HG02852 (cell line): ENCODE data around the gene ITGA4.
"Not testable (repeated sequence)": the region's sequence is repeated elsewhere in the genome, so short reads cannot be mapped to it uniquely, and the experiment has no call there.

Source experiments
- ATAC-seq: cut with Tn5 transposase; IDR thresholded peaks from one replicate; pipeline ENCODE4 v1.9.1; 2021; ENCODE audit warnings: mild to moderate bottlenecking, moderate library complexity; ENCODE audit not compliant: unreplicated experiment

Gene ITGA4

DNA sequence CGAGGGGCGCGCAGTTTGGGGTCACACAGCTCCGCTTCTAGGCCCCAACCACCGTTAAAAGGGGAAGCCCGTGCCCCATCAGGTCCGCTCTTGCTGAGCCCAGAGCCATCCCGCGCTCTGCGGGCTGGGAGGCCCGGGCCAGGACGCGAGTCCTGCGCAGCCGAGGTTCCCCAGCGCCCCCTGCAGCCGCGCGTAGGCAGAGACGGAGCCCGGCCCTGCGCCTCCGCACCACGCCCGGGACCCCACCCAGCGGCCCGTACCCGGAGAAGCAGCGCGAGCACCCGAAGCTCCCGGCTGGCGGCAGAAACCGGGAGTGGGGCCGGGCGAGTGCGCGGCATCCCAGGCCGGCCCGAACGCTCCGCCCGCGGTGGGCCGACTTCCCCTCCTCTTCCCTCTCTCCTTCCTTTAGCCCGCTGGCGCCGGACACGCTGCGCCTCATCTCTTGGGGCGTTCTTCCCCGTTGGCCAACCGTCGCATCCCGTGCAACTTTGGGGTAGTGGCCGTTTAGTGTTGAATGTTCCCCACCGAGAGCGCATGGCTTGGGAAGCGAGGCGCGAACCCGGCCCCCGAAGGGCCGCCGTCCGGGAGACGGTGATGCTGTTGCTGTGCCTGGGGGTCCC is at the start of gene ITGA4:
TSS of gene ITGA4 (plus strand) at position 266 of the 620 bp plus-strand sequence. CDS start at position 535, 269 bp downstream.
- ATAC-seq = peak; percentile 76

DNA sequence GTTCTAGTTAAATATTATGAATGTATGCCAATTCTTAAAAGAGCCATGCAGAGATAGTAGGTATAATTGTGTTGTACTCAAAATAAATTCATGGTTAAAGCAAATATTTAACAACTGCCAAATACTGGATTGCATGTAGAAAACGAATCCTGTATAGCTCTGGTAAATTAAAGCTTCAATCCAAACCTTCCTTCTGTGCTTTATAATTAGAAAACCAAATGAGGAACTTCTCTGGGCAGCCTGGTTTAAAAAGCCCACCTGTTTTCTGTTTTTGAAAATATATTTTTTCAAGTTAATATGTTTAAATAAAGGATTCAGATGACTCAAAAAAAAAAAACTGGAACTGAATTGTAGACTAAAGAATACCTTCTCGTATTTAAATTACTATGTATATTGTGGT is 48.3 kb upstream of the ITGA4 start:
- ATAC-seq = no peak

DNA sequence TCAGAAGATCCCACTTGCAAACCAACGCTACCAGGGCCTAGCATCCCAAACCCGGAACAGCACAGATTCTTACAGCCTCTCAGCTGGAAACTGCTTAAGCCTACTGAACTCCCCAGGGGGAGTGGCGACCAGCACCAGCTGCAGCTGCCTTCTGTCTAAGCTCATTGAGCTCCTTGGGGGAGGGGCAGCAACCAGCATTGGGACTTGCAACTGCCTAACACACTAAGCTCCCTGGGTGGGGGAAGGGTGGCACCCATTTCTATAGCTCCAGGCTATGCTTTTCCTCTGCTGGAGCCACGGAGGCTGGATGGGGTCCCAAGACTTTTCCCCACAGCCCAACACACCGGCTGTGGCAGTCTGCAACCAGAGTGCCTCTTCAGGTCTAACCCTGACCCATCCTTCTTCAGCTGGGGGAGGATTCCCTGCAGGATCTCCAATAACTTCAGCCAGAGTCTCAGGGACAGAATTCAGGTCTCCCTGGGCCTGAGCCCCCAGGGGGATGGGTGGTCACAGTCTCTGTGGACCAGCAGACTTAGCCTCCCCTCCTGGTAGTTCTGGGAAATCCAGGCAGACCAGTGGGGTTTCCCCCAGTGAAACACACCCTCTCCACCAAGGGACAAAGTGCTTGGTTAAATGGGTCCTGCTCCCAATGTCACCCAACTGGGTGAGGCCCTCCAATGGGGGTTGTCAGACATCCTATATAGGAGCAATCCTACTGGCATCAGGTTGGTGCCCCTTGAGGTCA is 45.9 kb upstream of the ITGA4 start:
- ATAC-seq = peak; percentile 81

DNA sequence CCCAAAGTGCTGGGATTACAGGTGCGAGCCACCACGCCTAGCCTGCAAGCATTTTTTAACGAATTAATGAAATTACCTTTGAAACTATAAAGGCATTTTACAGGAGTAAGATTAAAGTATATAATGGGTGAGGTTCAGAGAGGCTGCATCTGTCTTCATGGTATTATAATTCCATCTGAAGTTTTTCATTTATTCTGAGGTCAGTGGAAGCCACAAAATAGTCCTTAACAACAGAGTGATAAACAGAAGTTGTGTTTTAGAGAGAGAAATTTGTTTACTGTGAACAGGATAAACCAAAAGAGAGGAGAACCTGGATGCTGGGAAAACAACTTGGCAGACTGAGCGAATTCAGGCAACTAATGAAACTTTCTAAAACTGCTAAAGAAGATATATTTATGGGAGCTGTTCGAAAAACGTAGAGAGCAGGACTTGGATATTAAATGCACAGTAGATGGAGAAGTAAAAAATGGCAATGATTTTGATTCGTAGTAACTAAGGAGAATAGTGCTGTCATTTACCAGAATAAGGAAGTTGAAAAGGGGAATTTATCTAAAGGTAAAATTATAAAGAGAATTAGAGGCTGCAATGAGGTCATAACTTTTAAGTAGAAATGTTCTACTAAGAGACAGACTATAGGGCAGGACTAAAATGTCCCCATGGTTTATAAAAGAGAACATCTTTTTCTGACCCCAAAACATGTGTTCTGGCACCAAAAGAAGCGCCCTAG is 37.9 kb upstream of the ITGA4 start:
- no peak for ATAC-seq

DNA sequence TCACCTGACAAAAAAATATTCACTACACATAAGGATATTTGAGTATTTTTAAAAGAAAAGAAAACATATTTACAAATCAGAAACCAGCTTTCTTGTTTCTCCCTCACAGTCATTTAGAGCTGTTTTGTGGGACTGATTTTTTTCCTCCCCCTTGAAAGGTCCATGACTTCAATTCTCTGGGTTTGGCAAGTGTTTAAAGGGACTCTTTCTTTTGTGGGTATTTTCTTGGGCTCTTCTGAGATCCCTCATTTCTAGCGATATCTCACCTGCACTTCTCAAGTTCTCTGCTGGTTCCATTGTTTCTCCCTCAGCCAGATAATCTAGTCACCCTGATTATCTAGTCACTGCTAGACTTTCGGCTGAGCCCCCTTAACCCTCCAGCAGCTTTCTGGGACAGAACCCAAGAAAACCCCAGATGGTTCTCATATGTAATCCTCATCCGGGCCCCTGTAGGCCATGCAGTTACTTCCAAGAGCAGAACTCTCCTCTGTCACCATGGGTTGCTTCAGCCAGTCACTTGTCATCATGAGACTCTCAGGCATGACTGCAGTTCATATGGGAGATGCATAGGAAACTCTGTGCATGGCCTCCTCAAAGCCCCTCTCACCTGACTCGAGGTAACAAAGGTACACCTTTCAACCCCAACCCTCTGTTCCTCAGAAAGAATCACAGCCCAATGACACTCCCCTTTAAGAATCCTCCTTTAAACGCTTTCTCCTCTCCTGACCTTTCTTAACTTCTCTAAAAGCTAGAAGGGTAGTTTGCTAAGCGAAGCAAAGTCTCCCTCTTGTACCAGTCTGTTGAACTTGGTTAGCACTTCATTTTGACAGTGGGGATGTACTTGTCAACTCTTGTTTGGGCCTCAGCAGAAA is 36.7 kb upstream of the ITGA4 start:
- no peak for ATAC-seq

DNA sequence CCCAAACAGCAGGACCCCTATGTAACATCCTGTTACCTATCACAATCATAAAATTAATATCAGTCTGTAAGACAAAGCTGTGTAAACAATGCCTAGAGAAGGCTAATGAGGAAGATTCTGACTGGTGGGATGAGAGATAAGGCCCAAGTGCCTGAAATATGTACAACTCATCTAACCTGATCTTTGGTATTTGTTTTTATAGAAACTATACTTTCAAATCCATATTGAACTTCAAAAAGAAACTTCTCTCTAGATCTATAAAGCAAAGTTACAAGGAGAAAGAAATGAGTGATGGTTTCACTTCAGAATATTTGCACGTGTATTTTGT is 36.1 kb upstream of the ITGA4 start:
- no peak for ATAC-seq

DNA sequence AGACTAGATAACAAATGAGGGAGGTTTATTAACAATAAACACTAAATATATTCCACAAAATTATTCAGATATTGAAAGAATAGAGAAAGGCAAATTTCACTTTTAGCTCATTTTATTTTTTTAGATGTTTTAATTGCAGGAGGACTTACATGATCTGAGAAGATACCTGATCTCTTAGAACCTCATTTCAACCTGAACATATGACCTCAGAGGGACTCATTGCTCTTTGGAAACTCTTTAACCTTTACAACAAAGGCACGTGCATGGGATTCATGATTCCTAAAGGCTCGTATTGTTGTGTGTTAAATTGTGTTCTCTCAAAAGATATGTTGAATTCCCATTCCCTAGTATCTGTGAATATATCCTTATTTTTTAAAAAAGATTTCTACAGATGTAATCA is 35.7 kb upstream of the ITGA4 start:
- ATAC-seq = no peak

DNA sequence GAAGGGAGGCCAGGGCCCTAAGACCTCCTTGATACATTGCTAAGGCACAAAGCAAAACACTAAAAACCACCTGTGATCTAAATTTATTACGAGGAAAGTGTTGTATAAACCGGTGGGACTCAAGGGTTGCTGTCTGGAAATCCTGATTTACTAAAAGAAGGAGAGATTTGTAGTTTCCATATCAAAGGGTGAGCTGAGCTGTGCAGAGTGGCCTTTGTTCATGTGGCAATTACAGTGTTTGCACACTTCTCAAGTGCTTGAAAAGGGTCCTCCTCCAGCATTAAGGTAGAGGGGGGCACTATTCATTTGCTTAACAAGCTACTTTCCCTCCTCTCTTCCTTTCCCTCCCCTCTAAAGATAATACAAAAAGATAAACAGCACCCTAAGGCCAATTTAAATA is 30.5 kb upstream of the ITGA4 start:
- no peak for ATAC-seq

DNA sequence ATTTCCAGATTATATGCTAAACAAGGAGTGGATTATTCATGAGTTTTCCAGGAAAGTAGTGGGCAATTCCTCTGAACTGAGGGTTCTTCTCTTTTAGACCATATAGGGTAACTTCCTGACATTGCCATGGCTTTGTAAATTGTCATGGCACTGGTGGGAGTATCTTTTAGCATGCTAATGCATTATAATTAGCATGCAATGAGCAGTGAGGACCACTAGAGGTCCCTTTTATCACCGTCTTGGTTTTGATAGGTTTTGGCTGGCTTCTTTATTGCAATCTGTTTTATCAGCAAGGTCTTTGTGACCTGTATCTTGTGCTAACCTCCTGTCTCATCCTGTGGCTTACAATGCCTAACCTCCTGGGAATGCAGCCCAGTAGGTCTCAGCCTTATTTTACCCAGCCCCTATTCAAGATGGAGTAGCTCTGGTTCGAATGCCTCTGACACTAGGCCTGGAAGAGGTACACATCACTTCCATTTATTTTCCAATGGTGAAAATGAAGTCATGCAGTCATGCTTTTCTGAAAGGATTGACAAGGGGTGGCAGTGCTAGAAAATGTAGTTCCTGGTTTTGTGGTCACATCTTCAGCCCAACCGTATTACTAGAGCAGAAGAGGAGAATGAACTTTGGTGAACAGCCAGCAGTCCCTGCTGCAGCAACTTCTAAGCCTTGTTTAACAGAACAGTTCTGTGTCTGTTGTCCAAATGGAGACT is 26.6 kb upstream of the ITGA4 start:
- ATAC-seq = no peak

DNA sequence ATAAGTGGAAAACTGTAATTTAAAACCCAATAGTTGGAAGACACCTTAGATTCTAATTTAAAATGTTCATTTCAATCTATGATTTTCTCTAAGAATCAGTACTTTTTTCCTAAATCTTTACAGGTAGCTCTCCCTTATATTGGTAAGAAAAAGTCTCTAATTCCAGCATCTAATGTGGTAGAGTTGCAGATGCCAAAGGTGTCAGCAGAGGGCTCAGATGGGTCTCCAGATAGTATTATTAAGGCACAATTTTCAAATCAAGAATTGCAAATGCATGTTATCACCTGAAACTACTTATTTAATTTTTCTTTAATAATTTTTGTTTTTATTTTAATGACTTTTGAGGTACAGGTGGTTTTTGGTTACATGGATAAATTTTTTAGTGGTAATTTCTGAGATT is 25.5 kb upstream of the ITGA4 start:
- no peak for ATAC-seq

DNA sequence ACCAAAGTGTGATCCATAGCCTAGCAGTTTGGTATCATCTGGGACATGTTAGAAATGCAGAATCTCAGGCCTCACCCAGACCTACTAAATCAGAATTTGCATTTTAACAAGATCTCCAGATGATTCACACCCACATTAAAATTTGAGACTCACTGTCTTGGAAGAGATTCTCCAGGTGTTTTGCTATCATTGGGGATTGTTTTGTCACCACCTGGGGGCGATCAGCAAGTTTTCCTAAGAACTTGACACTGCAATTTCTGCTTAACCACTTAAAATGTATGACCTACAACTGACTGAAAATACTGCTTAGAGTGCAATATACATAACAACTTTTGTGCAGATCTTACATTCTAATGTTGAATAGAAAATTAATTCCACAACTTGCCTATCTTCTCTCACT is 18.9 kb upstream of the ITGA4 start:
- ATAC-seq = no peak

DNA sequence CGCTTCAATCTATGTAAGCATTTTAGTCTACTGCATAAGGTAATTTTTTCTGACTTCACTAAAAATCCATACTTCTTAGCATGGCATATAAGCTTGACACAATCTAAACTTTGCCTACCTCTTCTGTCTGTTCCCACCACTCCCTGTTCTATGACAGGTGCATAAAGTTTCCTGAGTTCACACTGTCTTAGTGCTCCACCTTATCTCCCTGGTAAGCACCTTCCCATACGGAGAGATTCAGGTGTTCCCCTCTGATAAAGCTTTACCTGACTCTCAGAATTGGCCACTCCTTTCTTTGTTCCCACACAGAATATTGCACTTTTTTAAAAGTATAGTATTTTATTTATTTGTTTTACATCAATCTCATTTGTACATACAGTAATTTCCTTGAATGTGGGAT is 16.8 kb upstream of the ITGA4 start:
- ATAC-seq = no peak

DNA sequence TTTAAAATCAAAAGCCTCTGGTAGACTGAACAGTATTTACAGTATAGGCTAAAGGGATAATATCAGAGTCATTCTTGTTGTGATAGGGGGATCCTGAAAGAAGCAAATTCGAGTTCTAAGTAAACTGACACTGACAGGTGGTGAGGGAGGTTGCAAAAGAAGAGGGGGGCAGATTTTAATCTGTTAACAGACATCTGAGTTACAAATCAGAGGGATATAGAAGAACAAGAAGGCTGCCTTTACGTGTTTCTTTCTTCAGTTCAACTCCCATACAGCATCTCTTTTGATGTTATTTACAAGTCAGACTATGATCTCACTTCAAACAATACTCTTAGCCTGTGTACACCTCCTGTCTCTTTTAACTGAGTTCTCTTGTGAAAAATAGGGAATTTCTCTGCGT is 16.3 kb upstream of the ITGA4 start:
- ATAC-seq = no peak

DNA sequence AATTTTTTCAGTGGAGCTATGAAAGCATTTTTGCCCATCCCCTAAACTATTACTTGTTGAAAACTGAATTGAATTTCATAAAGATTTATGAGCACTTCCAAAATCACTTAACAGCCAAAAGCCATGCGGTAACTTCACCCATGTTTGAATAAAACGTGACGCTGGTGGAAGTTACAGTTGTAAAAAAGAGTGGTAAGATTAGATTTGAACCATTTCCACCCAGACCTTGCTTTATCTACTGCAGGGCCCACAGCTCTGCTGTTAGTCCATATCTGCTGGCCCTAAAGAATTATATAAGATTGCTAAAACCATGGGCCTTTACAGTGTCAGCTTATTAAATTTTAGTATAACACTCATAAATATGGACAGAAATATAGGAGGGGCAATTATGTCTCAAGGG is 15.5 kb upstream of the ITGA4 start:
- no peak for ATAC-seq

DNA sequence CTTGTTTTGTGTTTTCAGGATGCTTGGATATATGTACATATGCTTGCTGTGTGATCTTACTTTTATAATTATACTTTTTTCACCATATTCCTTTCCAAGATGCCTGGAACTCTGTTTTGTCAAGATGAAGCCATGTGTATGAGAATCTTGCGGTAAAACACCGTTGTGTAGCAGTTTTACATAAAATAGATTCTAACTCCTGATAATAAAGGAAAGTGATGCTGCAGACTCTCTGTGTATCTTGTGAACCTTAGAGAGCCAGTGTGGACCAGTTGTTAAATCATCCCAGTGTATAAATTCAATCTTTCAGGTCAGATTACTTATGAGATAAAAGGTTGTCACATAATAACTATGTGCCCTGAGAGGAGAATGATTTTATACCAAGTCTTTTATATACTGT is 12.5 kb upstream of the ITGA4 start:
- no peak for ATAC-seq

DNA sequence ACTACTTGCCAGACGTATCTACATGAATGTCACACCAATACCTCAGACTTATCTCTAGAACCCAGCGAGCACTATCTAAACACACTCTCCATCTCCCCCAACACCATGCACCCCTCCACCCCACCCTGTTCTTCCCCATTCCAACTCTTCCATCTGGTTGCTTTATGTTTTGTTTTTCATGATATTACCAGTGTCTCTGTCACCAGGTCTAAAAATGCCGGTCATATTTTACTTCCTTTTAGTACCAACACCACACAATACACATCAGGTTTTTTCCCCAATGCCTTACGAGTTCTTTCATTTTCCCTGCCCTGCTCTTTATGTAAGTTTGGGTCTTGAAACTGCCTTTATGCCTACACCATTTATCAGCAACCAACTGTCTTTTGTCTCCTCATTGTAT is 10.2 kb upstream of the ITGA4 start:
- peak; percentile 55 for ATAC-seq

DNA sequence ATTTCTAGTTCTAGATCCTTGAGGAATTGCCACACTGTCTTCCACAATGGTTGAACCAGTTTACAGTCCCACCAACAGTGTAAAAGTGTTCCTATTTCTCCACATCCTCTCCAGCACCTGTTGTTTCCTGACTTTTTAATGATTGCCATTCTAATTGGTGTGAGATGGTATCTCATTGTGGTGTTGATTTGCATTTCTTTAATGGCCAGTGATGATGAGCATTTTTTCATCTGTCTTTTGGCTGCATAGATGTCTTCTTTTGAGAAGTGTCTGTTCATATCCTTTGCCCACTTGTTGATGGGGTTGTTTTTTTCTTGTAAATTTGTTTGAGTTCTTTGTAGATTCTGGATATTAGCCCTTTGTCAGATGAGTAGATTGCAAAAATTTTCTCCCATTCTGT is 7.9 kb upstream of the ITGA4 start:
- not testable (repeated sequence) for ATAC-seq

DNA sequence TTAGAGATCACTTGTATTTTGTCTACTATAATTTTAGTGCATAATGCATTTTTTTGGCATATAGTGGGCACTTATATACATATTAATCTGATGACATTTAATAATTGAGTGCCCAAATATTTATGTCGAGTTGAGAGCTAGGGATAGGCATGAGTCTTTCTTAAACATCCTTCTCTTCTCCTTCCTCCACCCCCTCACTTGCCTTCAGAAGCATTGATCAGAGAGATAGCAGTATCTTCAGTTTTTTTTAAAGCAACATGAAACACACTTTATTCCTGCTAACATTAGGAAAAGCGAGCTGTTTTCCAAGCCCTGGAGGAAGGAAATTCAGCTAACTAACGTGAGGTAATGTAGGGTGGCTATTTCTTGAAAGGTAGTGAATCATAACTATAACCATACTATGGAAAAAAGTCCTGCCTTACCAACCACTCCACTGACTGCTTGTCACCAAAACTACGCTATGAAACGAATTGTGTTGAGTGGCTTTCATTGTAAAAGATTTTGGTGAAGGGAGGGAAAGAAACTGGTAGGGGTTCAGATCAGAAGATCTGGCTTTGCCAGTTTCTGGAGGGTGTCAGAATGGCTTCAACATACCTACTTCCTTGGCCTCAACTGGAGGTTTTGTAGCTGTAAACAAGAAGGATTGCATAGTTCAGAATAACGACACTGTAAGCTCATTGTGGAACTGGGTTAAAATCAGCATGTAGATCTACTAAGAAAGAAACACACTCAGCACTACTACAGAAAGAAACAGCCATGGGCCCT is 2.3 kb upstream of the ITGA4 start:
- no peak for ATAC-seq

DNA sequence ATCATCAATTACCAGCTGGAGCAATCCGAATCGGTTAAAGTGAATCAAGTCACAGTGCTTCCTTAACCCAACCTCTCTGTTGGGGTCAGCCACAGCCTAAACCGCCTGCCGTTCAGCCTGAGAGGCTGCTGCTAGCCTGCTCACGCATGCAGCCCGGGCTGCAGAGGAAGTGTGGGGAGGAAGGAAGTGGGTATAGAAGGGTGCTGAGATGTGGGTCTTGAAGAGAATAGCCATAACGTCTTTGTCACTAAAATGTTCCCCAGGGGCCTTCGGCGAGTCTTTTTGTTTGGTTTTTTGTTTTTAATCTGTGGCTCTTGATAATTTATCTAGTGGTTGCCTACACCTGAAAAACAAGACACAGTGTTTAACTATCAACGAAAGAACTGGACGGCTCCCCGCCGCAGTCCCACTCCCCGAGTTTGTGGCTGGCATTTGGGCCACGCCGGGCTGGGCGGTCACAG is 496 bp upstream of the ITGA4 start:
- peak; percentile 71 for ATAC-seq
